Neural progenitor cell (in vitro differentiated cells): Measurements from ENCODE around the gene CYBB.

Experiments
- EZH2 ChIP-seq: fragments of 200-600 bp; sonication (generic); IDR thresholded peaks from 2 replicates; pipeline ENCODE4 v1.6.1; 2017; ENCODE audit warnings: antibody characterized with exemption, mild to moderate bottlenecking, moderate library complexity
- TF ChIP-seq, protein P1 (sequence below): fragments of 200-600 bp; sonication (generic); IDR thresholded peaks from 2 replicates; pipeline ENCODE4 v1.5.1; 2017; ENCODE audit warnings: antibody characterized with exemption, mild to moderate bottlenecking

DNA sequence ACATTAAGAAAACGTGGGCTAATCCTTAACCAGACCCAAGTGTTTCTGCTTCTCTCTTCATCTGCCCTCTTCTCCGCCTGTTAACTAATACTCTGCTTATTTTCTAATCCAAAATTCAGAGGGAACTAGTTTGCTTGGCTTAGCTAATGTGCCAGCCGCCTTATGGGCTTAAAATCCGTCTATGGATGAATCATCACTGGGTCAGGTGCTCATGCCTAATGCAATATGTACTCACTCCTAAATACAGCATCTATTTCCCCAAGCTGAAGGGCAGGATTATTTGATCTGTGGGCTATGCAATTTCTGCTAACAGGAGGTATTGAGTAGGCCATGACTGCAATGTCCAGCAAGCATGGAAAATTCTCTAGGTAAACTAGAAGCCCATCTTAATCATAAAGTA is 55.1 kb downstream of the CYBB start:
- TF ChIP-seq, protein P1, sequence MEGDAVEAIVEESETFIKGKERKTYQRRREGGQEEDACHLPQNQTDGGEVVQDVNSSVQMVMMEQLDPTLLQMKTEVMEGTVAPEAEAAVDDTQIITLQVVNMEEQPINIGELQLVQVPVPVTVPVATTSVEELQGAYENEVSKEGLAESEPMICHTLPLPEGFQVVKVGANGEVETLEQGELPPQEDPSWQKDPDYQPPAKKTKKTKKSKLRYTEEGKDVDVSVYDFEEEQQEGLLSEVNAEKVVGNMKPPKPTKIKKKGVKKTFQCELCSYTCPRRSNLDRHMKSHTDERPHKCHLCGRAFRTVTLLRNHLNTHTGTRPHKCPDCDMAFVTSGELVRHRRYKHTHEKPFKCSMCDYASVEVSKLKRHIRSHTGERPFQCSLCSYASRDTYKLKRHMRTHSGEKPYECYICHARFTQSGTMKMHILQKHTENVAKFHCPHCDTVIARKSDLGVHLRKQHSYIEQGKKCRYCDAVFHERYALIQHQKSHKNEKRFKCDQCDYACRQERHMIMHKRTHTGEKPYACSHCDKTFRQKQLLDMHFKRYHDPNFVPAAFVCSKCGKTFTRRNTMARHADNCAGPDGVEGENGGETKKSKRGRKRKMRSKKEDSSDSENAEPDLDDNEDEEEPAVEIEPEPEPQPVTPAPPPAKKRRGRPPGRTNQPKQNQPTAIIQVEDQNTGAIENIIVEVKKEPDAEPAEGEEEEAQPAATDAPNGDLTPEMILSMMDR = no peak
- TF ChIP-seq EZH2 = no peak
